Erythroblast (primary cell): ENCODE results near the gene SLFN5.

Experiments used
- GATA1 ChIP-seq: IDR thresholded peaks from 2 replicates; pipeline ENCODE4 v1.6.1; 2011; ENCODE audit warnings: low read depth, mild to moderate bottlenecking, control low read depth, low read length, moderate library complexity
- POLR2A ChIP-seq: IDR thresholded peaks from 2 replicates; pipeline ENCODE4 v1.6.1; 2011; ENCODE audit warnings: mild to moderate bottlenecking, low read length

DNA sequence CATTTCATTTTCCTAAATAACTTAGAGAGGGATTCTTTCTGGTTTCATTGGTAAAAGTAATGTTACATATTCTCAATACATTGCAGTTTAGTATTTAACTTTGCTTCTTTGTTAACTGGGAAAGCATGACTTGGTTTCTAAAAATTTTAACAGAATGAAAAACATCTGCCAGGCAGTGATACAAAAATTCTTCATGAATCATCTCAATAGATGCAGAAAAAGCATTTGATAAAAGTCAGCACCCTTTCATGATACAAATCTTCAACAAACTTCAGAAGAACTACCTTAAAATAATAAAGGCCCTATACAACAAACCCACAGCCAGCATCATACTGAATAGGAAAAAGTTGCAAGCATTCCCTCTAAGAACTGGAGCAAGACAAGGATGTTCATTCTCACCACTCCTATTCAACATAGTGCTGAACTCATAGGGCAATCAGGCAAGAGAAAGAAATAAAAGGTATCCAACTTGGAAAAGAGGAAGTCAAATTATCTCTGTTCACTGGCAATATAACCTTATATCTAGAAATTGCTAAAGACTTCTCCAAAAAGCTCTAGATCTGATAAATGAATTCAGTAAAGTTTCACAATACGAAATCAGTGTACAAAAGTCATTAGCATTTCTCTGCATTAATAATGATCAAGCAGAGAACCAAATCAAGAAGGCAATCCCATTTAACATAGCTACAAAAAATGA, 50.4 kb downstream of the SLFN5 start:
- TF ChIP-seq POLR2A (no peak), GATA1 (no peak)
